Psoas muscle (tissue), 8 donors: Measurements from ENCODE around the gene HGF. TPM values are rescaled to one million over a fixed set of nuclear protein-coding genes. Genes with fewer than 3 reads are reported as not detected.
"Not testable (repeated sequence)": the region's sequence is repeated elsewhere in the genome, so short reads cannot be mapped to it uniquely, and the experiment has no call there.

Experiments used
- ATAC-seq, 4 donors: fragments of 200-7000 bp; cut with Tn5 transposase; one replicate each; pipeline ENCODE4 v1.9.1; 2020; ENCODE audit warnings: moderate library complexity in 3 of 4, mild to moderate bottlenecking in 2 of 4
- DNase-seq, 2 donors: peaks; one replicate each; pipeline ENCODE4 v3.0.0-alpha.2; 2020
- H3K27ac ChIP-seq: fragments of 200-600 bp; one replicate; pipeline ENCODE4 v1.8.0; 2022
- H3K27me3 ChIP-seq, 3 donors: fragments of 200-600 bp in 1 of 3; one replicate each; pipeline versions ENCODE4 v1.6.1 to v1.8.0; 2013 to 2022; ENCODE audit warnings: low read length in 2 of 3, mild to moderate bottlenecking in 2 of 3, moderate library complexity in 1 of 3; ENCODE audit not compliant: insufficient read depth in 3 of 3
- H3K36me3 ChIP-seq, 2 donors: fragments of 200-600 bp in 1 of 2; one replicate each; pipeline versions ENCODE4 v1.6.1 to v1.8.0; 2013 to 2022; ENCODE audit warnings: low read depth in 1 of 2, mild to moderate bottlenecking in 1 of 2, moderate library complexity in 1 of 2; ENCODE audit not compliant: insufficient read depth in 1 of 2
- H3K4me1 ChIP-seq: fragments of 200-600 bp; one replicate; pipeline ENCODE4 v1.8.0; 2022
- H3K4me3 ChIP-seq: fragments of 200-600 bp; one replicate; pipeline ENCODE4 v1.8.0; 2022; ENCODE audit warnings: mild to moderate bottlenecking
- H3K9me3 ChIP-seq: fragments of 200-600 bp; one replicate; pipeline ENCODE4 v1.8.0; 2022
- WGBS, 3 donors: extraction: QIAGEN DNeasy Blood & Tissue Kit; methylation state at CpG; one replicate each; pipeline versions ENCODE4 v1.1.6 to v1.1.7; 2013; 5-methylcytosine and 5-hydroxymethylcytosine counted together
- intact Hi-C, 2 donors: fragments of 100-400 bp; cut with DNase I; formaldehyde crosslinking; loops; one replicate each; pipeline versions ENCODE4 v1.11.0 to v1.14.2; 2022
- long read RNA-seq, 2 donors: library from polyadenylated mRNA; unstranded; transcript quantifications; one replicate each; pipeline ENCODE4 v2.0.0, GENCODE V29; 2021
- polyA plus RNA-seq, 3 donors: library from polyadenylated mRNA; stranded (reverse); fragments of 200-250 nt; gene quantifications; one replicate each; pipeline ENCODE4 v1.2.3, GENCODE V29; 2013
- total RNA-seq, 4 donors: library from RNA; stranded (reverse); fragmentation: NEBNext Ultra II Directional in 2 of 4; extraction: Animal tissue kit (Norgen Biotek cat#: 25700) in 2 of 4; gene quantifications; one replicate each; pipeline versions ENCODE4 v1.2.1 to v1.2.4, GENCODE V29; 2021 to 2023
- TF ChIP-seq, protein P1 (sequence below): fragments of 200-600 bp; IDR thresholded peaks from one replicate; pipeline ENCODE4 v1.8.0; 2022; ENCODE audit warnings: antibody characterized with exemption
- donor health status: healthy with polysubstance abuse.
- donor health status: DM: no; HTN: no; CAD: no; lungs with moderate emphysema.
- donor health status: Bipolar disorder and iron deficiency.
- donor health status: healthy.
- donor health status: DM: yes; HTN: yes; CAD: no.
- donor health status: DM: no; HTN: no; CAD: no.
- donor health status: DM: no; HTN: no; CAD: no.
- donor health status: DM: yes; HTN: yes; CAD: no.

Gene HGF
- total RNA-seq (1 to 10 TPM in 3 of 4 donors, under 1 TPM in 1; 0.78 to 3.7 (median 1.6) TPM), polyA plus RNA-seq (under 1 TPM; 0.25 to 0.38 (median 0.35) TPM)
- long read RNA-seq, donor 1, result 0 reads
- long read RNA-seq, donor 2, result 0 reads

DNA sequence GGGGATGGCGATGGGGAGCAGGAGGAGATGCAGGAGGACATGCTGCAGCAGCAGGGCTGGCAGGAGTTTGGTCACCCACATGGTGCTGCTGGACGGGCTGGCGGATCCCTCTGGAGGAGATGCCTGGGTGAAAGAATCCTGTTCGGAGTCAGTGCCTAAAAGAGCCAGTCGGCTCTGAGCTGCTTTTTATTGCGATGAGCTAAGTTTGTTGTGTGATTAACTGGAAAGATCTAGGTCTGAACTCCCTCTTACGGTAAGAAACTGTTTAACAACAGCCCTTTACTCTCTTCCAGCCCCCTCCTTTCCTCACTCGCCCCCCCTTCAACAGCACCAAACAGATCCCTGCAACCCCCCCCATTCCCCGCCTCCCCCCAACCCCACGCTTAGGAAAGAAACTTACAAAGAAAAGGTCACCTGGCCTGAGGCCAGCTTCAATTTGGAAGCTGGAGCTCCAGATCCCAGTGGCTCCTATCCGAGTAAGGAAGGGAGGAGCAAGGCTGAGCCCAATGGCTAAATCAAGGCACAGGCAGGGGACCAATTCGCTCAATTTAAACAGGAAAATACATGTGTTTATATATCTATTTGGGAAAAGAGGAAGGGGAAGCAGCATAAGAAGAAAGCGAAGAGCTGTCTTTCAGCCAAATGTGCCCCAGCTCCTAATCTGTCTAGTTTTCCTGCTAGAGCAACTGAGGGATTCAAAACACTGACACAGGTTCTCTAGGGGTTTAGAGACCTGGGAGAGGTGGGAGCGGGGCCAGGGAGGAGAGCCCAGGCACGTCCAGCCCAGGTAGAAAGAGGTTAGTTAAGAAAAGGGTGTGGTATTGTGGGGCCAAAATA lies at the start of gene HGF:
TSS of gene HGF (minus strand) at position 157 of the 837 bp plus-strand sequence. CDS start at position 81, 76 bp downstream.
- H3K36me3 ChIP-seq, result no peaks in the 10 kb centered on the region
- WGBS, 3 donors, result 18 to 22% (median 22%) methylated on average over 15 of the region's 15 CpGs
- no peaks in the 10 kb centered on the region for H3K9me3 ChIP-seq
- H3K27me3 ChIP-seq, result peaks cover 0 to 3% (median 0%) of the 10 kb centered on the region in 3 donors
- TF ChIP-seq, protein P1, sequence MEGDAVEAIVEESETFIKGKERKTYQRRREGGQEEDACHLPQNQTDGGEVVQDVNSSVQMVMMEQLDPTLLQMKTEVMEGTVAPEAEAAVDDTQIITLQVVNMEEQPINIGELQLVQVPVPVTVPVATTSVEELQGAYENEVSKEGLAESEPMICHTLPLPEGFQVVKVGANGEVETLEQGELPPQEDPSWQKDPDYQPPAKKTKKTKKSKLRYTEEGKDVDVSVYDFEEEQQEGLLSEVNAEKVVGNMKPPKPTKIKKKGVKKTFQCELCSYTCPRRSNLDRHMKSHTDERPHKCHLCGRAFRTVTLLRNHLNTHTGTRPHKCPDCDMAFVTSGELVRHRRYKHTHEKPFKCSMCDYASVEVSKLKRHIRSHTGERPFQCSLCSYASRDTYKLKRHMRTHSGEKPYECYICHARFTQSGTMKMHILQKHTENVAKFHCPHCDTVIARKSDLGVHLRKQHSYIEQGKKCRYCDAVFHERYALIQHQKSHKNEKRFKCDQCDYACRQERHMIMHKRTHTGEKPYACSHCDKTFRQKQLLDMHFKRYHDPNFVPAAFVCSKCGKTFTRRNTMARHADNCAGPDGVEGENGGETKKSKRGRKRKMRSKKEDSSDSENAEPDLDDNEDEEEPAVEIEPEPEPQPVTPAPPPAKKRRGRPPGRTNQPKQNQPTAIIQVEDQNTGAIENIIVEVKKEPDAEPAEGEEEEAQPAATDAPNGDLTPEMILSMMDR, result no peak
- peak within 1 kb of the TSS; percentile 54 for H3K4me3 ChIP-seq
- H3K4me1 ChIP-seq, result no peaks in the 10 kb centered on the region
- intact Hi-C loops, result no loop called here
- ATAC-seq (peak in 3 of 4 donors; percentile 35 to 48 (median 37)), DNase-seq (peak; percentile 57 to 58)
- no peak within 1 kb of the TSS for H3K27ac ChIP-seq

DNA sequence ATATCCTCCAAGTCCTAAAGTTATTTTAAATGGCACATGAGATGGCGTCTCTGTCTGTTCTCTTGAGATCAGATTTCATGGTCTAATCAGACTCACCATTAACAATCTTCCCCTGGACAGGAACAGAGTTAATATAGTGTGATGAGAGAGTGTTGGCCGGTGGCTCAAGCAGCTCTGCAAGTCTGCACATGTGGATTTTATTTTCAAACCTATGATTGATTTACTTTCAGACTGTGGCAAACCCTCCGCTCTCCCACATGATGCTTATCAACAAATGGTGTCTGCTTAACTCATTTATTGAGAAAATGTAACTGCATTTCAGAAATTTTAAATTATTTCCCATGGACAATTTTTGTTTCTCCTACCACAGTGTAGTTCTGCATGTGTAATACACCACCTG lies 46.5 kb upstream of the HGF start:
- H3K27ac ChIP-seq, result no peak overlapping the region
- 16 to 36% (median 35%) methylated on average over 3 of the region's 3 CpGs for WGBS, 3 donors
- no peaks in the 10 kb centered on the region for H3K36me3 ChIP-seq
- H3K9me3 ChIP-seq, result no peaks in the 10 kb centered on the region
- no peak for DNase-seq
- TF ChIP-seq, protein P1, result no peak
- H3K4me3 ChIP-seq, result no peak overlapping the region
- H3K4me1 ChIP-seq, result no peaks in the 10 kb centered on the region
- H3K27me3 ChIP-seq, result no peaks in the 10 kb centered on the region
- no peak for ATAC-seq
- intact Hi-C loops, result no loop called here

DNA sequence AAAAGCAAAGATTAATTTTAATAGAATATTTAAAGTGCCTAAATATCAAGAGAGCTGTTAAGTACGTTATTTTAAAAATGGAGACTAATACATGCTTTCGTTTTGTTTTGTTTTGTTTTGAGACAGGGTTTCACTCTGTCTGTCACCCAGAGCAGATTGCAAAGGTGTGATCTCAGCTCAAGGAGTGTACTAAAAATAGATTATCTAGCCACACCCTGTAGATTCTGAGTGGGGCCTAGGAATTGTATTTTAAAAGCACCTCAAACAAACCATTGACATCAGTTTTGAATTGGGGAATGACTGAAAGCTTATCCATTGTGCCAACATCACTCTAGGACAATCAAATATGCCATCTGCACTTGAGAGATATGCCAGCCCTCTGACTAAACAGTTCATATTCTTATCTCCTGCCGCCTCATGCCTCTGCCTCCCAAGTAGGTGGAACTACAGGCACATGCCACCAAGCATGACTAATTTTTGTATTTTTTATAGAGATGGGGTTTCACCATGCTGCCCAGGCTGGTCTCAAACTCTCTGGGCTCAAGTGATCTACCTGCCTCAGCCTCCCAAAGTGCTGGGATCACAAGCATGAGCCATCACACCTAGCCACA lies 43.1 kb upstream of the HGF start:
- DNase-seq, H3K36me3 ChIP-seq, H3K4me1 ChIP-seq, H3K27me3 ChIP-seq, ATAC-seq, H3K4me3 ChIP-seq, intact Hi-C loops, H3K27ac ChIP-seq, H3K9me3 ChIP-seq: not testable (repeated sequence)
- 84 to 87% (median 84%) methylated on average over 1 to 3 of the region's 3 CpGs for whole genome bisulfite sequencing, 3 donors

DNA sequence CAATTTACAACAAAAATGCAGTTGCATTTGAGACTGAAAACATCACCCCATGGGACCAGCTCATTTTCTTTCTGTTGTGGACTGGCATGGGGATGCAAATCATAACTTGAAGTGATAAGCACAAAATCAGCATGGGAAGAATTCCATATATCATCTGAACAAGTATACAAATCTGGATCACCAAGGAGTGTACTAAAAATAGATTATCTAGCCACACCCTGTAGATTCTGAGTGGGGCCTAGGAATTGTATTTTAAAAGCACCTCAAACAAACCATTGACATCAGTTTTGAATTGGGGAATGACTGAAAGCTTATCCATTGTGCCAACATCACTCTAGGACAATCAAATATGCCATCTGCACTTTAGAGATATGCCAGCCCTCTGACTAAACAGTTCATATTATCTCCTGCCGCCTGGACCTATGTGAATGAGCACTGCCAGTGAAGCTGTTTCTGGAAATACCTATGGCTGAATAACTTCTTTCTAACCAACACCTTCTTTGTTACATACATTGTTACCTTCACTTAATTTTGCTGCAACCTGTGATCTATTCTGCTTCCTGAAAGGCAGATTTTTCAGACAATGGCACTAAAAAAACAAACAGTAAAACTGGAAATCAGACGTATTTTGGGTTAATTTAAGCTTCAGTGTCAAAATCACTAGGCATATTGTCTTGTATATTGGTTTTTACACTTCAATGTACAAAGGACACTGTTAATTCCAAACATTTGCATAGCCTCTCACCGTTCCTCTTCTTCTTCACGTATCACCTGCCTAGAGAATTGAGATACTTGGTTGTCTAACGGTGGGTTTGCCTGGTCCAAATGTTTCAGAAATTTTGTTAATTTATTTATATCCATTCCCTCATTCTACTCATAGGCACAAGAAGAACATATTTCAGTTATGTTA lies 42.4 kb upstream of the HGF start:
- intact Hi-C loops, result no loop called here
- 84 to 89% methylated on average over 5 of the region's 5 CpGs; no CpG with 5 or more reads in 1 of the 3 donors for WGBS, 3 donors
- H3K36me3 ChIP-seq, result no peaks in the 10 kb centered on the region
- no peaks in the 10 kb centered on the region for H3K9me3 ChIP-seq
- H3K4me3 ChIP-seq, result no peak overlapping the region
- no peaks in the 10 kb centered on the region for H3K4me1 ChIP-seq
- no peak for ATAC-seq
- no peaks in the 10 kb centered on the region for H3K27me3 ChIP-seq
- no peak for DNase-seq
- H3K27ac ChIP-seq, result no peak overlapping the region
- TF ChIP-seq, protein P1, result no peak
